ENCODE data around the gene CYBA. TPM values are rescaled to one million over a fixed set of nuclear protein-coding genes. Genes with fewer than 3 reads are reported as not detected.

CYBA gene
- polyA plus RNA-seq, 1 donor from 2014 or later: 6.3 TPM

DNA sequence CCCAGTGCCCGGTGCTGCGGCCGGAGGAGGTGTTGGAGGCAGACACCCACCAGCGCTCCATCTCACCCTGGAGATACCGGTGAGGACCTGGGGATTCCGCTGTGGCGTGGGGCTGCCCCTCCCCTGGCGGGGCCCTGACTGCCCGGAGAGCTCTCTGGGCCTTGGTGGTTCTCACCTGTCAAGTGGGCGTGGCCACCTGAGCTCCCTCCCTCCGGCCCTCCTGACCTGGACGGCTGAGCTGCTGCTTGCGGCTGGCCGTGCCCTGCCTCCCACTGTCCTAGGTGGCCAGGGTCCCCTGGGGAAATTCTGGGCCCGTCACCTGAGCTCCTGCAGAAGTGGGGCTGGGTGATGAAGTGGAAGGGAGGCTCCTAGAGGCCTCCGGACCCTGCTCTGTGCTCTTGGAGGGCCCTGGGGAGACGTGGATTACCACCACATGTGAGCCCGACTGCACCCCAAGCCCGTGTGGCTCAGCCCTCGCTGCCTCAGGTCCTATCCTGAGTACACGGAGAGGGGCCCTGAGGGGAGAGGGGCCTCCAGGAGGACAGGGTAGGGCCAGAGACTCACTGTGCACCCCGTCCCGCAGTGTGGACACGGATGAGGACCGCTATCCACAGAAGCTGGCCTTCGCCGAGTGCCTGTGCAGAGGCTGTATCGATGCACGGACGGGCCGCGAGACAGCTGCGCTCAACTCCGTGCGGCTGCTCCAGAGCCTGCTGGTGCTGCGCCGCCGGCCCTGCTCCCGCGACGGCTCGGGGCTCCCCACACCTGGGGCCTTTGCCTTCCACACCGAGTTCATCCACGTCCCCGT lies 11.4 kb downstream of the CYBA start:
- Histone ChIP-seq H2AFZ (ENCODE audit: low read depth, low read length) (no peak overlapping the region), H3K36me3 (ENCODE audit: insufficient read depth, low read length) (no peaks in the 10 kb centered on the region), H3K9ac (ENCODE audit: low read length) (no peak overlapping the region), H3K9me2 (ENCODE audit: insufficient read depth, low read length) (no peaks in the 10 kb centered on the region), H4K20me1 (ENCODE audit: insufficient read depth) (no peaks in the 10 kb centered on the region), H3K4me2 (ENCODE audit: low read length) (no peak overlapping the region), H3K79me2 (replicated peaks; ENCODE audit: insufficient read depth, low read length) (no peaks in the 10 kb centered on the region), H3K27me3 (ENCODE audit: insufficient read depth, low read depth, low read length) (peaks cover 5% of the 10 kb centered on the region), H3K4me3 (ENCODE audit: low read length) (no peak overlapping the region), H3F3A (ENCODE audit: insufficient read depth, low read length, poor library complexity, severe bottlenecking) (no peaks in the 10 kb centered on the region), H3K9me3 (ENCODE audit: low read length) (no peaks in the 10 kb centered on the region), H3K27ac (ENCODE audit: low read length) (no peak overlapping the region)
- TF ChIP-seq EP300 (conservative IDR thresholded peaks at IDR 0.05; ENCODE audit: poor library complexity, severe bottlenecking) (no peak), TAF1 (IDR thresholded peaks at IDR 0.05; ENCODE audit: low read depth) (no peak), SMC3 (conservative IDR thresholded peaks at IDR 0.05; ENCODE audit: poor library complexity) (no peak), RAD21 (conservative IDR thresholded peaks at IDR 0.05) (no peak), EZH2 (IDR thresholded peaks at IDR 0.05; ENCODE audit: borderline replicate concordance, insufficient read depth, low read length, poor library complexity, severe bottlenecking) (no peak), POLR2AphosphoS5 (IDR thresholded peaks at IDR 0.05) (no peak), MXI1 (conservative IDR thresholded peaks at IDR 0.05; ENCODE audit: poor library complexity, severe bottlenecking) (no peak)
- TF ChIP-seq, protein P1, sequence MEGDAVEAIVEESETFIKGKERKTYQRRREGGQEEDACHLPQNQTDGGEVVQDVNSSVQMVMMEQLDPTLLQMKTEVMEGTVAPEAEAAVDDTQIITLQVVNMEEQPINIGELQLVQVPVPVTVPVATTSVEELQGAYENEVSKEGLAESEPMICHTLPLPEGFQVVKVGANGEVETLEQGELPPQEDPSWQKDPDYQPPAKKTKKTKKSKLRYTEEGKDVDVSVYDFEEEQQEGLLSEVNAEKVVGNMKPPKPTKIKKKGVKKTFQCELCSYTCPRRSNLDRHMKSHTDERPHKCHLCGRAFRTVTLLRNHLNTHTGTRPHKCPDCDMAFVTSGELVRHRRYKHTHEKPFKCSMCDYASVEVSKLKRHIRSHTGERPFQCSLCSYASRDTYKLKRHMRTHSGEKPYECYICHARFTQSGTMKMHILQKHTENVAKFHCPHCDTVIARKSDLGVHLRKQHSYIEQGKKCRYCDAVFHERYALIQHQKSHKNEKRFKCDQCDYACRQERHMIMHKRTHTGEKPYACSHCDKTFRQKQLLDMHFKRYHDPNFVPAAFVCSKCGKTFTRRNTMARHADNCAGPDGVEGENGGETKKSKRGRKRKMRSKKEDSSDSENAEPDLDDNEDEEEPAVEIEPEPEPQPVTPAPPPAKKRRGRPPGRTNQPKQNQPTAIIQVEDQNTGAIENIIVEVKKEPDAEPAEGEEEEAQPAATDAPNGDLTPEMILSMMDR (IDR thresholded peaks at IDR 0.05; ENCODE audit: poor library complexity, severe bottlenecking): no peak
- TF ChIP-seq, protein P2, sequence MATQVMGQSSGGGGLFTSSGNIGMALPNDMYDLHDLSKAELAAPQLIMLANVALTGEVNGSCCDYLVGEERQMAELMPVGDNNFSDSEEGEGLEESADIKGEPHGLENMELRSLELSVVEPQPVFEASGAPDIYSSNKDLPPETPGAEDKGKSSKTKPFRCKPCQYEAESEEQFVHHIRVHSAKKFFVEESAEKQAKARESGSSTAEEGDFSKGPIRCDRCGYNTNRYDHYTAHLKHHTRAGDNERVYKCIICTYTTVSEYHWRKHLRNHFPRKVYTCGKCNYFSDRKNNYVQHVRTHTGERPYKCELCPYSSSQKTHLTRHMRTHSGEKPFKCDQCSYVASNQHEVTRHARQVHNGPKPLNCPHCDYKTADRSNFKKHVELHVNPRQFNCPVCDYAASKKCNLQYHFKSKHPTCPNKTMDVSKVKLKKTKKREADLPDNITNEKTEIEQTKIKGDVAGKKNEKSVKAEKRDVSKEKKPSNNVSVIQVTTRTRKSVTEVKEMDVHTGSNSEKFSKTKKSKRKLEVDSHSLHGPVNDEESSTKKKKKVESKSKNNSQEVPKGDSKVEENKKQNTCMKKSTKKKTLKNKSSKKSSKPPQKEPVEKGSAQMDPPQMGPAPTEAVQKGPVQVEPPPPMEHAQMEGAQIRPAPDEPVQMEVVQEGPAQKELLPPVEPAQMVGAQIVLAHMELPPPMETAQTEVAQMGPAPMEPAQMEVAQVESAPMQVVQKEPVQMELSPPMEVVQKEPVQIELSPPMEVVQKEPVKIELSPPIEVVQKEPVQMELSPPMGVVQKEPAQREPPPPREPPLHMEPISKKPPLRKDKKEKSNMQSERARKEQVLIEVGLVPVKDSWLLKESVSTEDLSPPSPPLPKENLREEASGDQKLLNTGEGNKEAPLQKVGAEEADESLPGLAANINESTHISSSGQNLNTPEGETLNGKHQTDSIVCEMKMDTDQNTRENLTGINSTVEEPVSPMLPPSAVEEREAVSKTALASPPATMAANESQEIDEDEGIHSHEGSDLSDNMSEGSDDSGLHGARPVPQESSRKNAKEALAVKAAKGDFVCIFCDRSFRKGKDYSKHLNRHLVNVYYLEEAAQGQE (IDR thresholded peaks at IDR 0.05; ENCODE audit: borderline replicate concordance): no peak

DNA sequence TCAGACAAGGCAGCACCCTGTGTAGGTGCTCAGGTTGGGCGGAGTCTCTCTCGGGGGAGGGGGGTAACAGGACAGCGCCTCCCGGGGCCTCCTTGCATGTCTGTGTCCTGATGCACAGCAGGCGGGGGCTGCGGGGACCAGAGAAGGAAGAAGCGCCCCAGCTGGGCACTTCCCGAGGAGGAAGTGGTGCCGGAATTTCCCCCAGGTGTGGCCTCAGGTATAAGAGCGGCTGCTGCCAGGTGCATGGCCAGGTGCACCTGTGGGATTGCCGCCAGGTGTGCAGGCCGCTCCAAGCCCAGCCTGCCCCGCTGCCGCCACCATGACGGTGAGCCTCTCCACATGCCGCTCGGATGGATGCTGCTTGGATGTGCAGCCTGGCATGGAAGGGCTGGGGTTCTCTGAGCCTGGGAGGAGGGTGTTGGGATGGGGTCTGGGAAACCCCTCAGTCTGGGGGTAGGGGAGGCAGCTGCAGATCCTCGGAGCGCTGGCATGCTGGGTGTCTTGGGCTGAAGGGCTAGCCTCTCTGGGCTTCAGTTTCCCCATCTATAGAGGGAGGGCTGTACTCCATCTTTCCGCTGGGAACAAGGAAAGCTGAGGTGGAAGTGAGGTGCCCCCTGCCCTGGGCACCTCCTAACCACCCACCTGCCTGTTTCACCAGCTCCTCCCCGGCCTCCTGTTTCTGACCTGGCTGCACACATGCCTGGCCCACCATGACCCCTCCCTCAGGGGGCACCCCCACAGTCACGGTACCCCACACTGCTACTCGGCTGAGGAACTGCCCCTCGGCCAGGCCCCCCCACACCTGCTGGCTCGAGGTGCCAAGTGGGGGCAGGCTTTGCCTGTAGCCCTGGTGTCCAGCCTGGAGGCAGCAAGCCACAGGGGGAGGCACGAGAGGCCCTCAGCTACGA lies 12.3 kb downstream of the CYBA start, which contains the start of gene IL17C:
Gene IL17C, plus strand, starts transcription at position 250 of the 908 bp plus-strand sequence. Its CDS starts 70 bp downstream, at position 320.
- Histone ChIP-seq H3K27ac (ENCODE audit: low read length) (no peak within 1 kb of the TSS), H3K4me2 (ENCODE audit: low read length) (no peak within 1 kb of the TSS)
- TF ChIP-seq EZH2 (IDR thresholded peaks at IDR 0.05; ENCODE audit: borderline replicate concordance, insufficient read depth, low read length, poor library complexity, severe bottlenecking): no peak
- TF ChIP-seq POLR2AphosphoS5 (IDR thresholded peaks at IDR 0.05): no peak
- TF ChIP-seq EP300 (conservative IDR thresholded peaks at IDR 0.05; ENCODE audit: poor library complexity, severe bottlenecking): no peak
- no peak for TF ChIP-seq RAD21 (conservative IDR thresholded peaks at IDR 0.05)
- TF ChIP-seq, protein P1 (IDR thresholded peaks at IDR 0.05; ENCODE audit: poor library complexity, severe bottlenecking): no peak
- no peak for TF ChIP-seq SMC3 (conservative IDR thresholded peaks at IDR 0.05; ENCODE audit: poor library complexity)
- no peak for TF ChIP-seq MXI1 (conservative IDR thresholded peaks at IDR 0.05; ENCODE audit: poor library complexity, severe bottlenecking)
- TF ChIP-seq TAF1 (IDR thresholded peaks at IDR 0.05; ENCODE audit: low read depth): no peak

More for the DNA sequence above, 12.3 kb downstream of the CYBA start, which contains the start of gene IL17C:
- H3K4me3 ChIP-seq (ENCODE audit: low read length): no peak within 1 kb of the TSS
- H3K9ac ChIP-seq (ENCODE audit: low read length): no peak within 1 kb of the TSS
- H3K27me3 ChIP-seq (ENCODE audit: insufficient read depth, low read depth, low read length): peaks cover 13% of the 10 kb centered on the region
- H3K9me3 ChIP-seq (ENCODE audit: low read length): no peaks in the 10 kb centered on the region
- no peaks in the 10 kb centered on the region for H3K9me2 ChIP-seq (ENCODE audit: insufficient read depth, low read length)
- H2AFZ ChIP-seq (ENCODE audit: low read depth, low read length): no peak within 1 kb of the TSS
- no peaks in the 10 kb centered on the region for H3K36me3 ChIP-seq (ENCODE audit: insufficient read depth, low read length)
- no peaks in the 10 kb centered on the region for H3K79me2 ChIP-seq (replicated peaks; ENCODE audit: insufficient read depth, low read length)
- H4K20me1 ChIP-seq (ENCODE audit: insufficient read depth): no peaks in the 10 kb centered on the region
- H3F3A ChIP-seq (ENCODE audit: insufficient read depth, low read length, poor library complexity, severe bottlenecking): no peaks in the 10 kb centered on the region
